ENCODE results near the gene ARMH4.

DNA sequence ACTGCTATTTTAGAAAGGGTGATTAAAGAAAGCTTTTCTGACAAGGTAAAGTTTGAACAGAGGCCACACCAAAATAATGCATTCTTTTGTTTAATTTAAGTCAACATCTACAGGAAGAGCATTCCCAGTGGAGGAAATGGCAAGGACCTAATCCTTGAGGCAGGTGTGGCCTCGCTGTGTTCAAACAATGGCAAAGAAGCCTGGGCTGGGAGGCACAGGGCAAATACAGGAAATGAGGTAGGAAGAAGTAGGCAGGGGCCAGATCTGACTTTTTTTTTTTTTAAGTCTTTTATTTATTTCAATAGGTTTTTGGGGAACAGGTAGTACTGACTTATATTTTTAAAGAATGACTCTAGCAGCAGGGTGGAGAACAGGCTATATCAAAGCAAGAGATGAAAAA, 53.5 kb downstream of the ARMH4 start:
- TF ChIP-seq, protein P1, sequence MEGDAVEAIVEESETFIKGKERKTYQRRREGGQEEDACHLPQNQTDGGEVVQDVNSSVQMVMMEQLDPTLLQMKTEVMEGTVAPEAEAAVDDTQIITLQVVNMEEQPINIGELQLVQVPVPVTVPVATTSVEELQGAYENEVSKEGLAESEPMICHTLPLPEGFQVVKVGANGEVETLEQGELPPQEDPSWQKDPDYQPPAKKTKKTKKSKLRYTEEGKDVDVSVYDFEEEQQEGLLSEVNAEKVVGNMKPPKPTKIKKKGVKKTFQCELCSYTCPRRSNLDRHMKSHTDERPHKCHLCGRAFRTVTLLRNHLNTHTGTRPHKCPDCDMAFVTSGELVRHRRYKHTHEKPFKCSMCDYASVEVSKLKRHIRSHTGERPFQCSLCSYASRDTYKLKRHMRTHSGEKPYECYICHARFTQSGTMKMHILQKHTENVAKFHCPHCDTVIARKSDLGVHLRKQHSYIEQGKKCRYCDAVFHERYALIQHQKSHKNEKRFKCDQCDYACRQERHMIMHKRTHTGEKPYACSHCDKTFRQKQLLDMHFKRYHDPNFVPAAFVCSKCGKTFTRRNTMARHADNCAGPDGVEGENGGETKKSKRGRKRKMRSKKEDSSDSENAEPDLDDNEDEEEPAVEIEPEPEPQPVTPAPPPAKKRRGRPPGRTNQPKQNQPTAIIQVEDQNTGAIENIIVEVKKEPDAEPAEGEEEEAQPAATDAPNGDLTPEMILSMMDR (IDR thresholded peaks at IDR 0.05 in 4 of 5, conservative IDR thresholded peaks at IDR 0.05 in 1 of 5) = no peak
- peak in 1 of 2 donors; percentile 18 for TF ChIP-seq POLR2A (IDR thresholded peaks at IDR 0.05)
